GM10847 (cell line): ENCODE measurements around the gene SLC35A4.

Experiments
- POLR2A ChIP-seq: IDR thresholded peaks from 2 replicates; pipeline ENCODE4 v1.6.1; 2011; ENCODE audit not compliant: insufficient read length; ENCODE audit errors: extremely low read depth

SLC35A4 gene

DNA sequence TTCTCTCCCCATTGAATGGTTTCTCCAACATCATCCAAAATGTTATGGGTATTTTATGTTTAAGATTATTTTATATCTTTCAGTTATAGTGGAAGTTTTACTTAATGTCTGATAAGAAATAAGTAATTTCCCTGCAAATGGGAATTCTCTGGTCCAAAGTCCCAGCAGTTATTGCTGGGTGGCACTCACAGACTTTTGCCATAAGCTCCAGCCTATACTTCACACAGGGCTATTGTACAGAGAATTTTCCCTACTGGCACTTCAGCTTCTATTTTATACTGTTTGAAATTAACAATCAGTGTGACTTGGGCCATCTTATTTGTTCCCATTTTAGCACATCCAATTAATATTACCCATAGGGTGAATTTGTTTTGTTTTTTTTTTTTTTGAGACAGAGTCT, 35.5 kb downstream of the SLC35A4 start:
- TF ChIP-seq POLR2A = no peak

GRCh38 chr5:140602147-140602546, 37.5 kb downstream of the SLC35A4 start:
- no peak for TF ChIP-seq POLR2A

GRCh38 chr5:140603734-140604133, 39.1 kb downstream of the SLC35A4 start:
- no peak for TF ChIP-seq POLR2A

- TF ChIP-seq POLR2A = no peak
Measured at GRCh38 chr5:140605879-140606278, 41.3 kb downstream of the SLC35A4 start.

GRCh38 chr5:140607031-140607430, 42.4 kb downstream of the SLC35A4 start:
- TF ChIP-seq POLR2A = no peak

DNA sequence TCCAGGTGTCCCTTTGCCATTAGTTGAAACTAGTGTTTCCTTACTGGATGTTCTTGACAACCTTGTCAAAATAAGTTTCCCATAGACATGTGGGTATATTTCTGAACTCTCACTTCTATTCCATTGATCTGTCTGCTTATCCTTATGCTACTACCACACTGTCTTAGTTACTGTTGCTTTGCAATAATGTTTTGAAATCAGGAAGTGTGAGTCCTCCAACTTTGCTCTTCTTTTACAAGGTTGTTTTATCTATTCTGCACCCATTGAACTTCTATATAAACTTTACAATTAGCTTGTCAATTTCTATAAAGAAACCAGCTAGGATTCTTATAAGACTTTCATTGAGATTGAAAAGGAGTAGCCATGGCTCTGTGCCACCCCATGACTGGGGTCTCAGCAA, 44.1 kb downstream of the SLC35A4 start:
- no peak for TF ChIP-seq POLR2A

GRCh38 chr5:140609126-140609525, 44.5 kb downstream of the SLC35A4 start:
- no peak for TF ChIP-seq POLR2A

GRCh38 chr5:140611020-140611521, 46.4 kb downstream of the SLC35A4 start:
- no peak for TF ChIP-seq POLR2A
